Stimulated activated CD4-positive, alpha-beta T cell treated with anti-CD3 and anti-CD28 coated beads, Interleukin-2, amount 100 ng/mL, for 48 hours (primary cell): ENCODE measurements around the gene ALDOA.
A peak's percentile ranks its signal among the peaks of the same experiment; 100 is the strongest.
"Not testable (repeated sequence)": the region's sequence is repeated elsewhere in the genome, so short reads cannot be mapped to it uniquely, and the experiment has no call there.

ENCODE experiments used
- DNase-seq, 2 donors: peaks; one replicate each; pipeline ENCODE4 v3.0.0-alpha.2; 2020

The ALDOA gene

DNA sequence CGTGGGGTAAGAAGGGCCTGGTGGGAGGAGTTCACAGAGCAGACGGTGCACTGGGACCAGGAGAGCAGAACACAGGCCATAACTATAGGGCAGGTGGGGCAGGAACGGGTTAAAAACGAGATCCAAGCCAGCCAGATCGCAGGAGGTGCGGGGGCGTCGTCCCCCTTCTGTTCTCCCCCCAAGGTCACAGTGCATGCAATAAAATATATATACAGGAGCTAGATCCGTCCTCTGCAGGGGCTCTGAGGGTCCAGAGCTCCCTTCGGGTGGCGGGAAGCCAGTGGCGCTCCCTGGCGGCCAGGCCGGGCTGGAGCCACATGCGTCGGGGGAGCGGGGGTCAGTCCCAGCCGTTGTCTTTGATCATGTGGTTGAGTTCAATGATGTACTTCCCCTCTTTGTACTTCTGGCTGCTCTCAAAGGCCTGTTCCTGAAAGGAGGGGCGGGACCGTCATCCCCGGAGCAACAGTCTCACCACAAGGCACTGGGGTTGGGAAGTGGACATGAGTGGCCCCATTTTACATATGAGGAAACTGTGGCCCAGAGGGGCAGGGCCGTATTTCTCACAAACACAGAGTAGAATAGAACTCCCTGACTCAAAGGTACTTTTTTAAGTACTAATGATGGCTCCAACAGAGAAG, 26.9 kb downstream of the ALDOA start:
- peak; percentile 64 to 71 for DNase-seq

DNA sequence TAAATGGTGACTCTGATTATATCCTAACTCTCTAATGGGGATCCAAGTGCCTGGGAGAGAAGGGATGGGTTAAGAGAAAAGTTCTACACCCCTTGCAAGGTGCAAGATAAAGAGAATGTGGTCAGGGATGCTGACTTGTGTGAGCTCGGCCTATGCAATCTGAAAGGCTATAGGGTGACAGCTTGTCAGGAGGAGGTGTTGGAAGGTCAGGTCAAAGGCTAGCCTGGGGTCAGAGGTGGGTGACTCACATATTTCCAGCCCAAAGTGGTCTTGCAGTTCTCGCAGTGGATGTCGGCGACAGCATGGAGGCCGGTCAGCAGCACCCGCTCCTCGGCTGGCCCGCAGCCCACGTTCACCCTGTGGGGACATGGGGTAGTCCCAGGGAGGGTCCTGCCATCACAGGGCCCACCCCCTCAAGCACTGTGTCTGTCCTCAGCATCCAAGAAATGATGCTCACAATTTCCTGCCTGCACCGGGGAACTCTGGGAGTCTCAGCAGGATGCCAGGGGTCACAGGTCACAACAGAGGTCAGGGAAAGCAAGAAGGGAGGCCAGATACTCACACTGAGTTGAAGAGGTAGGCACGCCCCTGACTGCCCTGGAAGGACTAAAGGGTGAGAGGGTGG, 29.1 kb downstream of the ALDOA start:
- no peak for DNase-seq

DNA sequence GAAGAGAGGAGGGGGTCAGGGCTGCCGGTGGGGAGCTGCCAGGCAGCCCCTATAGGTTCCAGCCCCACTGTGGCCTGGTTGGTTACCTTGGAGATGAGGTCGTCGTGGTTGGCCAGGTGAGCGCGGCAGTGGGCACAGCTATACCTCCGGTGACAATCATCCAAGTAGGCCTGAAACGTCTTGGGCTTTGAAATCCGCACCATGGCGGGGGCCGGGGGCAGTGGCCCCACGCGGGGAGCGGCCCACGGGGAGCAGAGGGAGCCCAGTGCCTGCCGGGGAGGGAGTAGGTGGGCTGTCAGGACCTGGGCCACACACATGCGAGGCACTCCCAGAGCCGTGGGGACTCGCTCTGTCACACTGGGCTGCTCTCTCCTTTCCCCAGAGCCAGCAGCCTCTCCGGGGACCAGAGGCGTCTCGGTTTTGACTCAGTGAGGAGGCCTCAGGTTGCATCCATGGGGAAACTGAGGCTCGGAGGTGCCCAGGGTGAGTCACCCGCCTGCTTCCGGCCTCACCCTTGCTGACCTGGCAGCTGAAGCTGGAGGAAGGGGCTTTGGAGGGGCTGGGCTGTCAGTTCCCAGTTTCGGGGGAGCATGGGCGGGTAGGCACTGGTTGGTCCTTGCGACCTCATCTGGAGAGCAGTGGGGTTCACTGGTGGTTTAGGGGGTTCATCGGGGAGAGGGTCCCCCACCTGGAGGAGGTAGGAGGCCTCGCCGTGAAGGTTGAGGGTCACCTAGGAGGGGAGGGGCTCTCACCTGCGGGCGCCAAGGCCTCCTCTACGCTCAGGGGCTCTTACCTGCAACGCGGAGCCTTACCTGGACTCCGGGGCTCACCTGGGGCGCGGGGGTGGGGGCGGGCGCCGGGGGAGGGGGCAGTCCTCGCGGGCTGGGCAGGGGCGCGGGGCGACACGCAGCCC, 29.9 kb downstream of the ALDOA start:
- no peak for DNase-seq

DNA sequence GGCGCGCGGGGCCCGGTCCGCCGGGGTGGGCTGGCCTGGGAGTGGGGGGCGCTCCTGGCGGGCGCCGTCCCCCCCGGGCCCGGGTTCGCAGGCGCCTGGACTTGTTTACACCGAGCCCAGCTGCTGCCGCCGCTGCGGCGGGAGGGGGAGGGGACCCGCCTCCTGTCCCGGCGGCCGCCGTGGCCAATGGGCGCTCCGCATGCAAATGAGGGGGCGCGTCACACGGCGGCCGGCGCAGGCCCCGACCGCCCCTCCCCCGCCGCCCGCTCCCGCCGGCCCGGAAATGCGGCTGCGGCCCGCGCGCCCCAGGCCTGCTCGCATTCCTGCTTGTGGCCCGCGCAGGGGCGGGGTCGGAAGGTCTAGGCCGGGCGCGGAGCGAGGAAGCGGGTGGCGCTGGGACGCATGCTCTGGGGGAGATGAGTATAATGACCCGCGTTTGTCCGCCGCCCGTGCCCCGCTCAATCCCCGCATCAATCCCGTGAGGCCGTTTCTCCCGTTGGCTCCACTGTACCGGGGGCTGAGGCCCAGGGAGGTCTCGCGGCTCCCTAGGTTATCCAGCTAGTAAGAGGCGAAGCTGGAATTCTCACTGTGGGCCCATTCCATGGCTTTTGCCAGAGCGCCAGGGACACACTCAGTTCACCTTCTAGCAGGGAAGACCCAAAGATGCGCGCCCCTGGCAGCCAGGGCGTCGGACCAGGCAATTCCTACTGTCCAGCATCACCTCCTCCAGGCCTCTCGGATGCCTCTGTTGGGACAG, 30.7 kb downstream of the ALDOA start, which contains the start of gene YPEL3:
TSS of gene YPEL3 (minus strand) at position 109 of the 757 bp plus-strand sequence. CDS start 731 bp downstream, outside the sequence.
- DNase-seq: peak; percentile 80 to 82

DNA sequence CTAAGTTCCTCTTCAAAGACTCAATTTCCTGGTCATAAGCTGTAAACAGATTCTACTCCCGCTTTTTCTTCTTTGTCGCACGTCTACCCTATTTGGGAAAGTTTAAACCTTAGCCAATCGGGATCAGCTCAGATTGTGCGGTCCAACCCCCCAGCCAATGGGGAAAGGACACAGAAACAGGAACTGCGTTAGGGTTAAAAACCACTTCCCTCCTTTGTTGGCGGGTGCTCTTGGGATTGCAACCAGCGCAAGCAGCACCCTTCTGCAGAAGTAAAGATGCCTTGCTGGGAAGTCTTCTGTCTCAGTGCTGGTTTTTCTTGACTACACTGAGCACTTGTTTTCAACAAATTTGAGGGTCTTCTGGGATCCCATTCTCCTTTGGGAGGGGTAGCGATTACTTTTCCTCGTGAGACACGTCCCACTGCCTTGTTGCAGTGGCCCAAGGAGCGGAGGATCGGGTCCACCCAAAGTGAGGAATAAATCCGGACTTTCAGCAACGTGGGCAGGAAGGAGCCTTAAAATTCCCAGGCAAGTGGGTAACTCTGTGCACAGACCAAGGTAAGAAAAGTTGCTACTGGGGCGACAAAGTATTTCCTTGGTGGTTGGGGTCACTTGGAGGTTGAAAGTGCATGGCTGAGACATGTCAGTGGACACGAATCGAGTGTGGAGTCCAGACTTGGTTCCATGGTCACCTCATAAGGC, 31.5 kb downstream of the ALDOA start:
- no peak for DNase-seq

DNA sequence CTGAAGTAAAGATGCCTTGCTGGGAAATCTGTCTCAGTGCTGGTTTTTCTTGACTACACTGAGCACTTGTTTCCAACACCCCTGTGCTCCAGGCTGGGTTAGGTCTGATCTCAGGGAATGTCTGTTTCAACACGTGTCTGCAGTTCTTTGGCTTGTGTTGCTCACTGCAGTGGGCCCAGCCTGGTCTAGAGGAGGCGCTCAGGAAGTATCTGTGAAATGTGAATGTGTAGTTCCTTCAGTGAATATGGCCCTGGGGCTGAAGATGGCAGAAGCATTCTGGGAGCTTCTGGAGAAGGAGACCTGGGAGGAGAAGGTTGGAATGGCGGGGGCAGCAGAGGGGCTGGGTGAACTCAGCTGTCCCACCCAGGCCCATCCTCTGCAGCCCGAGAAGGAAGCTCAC, 38.5 kb downstream of the ALDOA start:
- no peak for DNase-seq

DNA sequence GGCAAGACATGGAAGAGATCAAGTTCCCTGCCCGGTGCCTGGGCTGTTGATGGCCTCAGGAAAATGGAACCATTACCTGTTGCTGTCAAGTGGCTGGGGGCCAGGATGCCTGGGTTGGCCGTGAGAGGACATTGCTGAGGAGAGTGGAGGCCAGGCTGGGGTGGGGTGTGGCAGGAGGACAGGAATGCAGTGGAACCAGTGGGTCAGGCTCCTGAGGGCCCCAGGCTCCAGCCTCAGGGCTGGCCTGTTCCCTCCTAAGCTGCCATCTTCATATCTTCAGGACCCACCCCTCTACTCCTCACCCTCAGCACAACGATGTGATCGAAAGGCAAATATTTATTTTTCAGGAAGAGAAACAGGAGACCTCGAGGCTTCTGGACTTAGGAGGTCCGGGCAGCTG, 38.9 kb downstream of the ALDOA start:
- no peak for DNase-seq

DNA sequence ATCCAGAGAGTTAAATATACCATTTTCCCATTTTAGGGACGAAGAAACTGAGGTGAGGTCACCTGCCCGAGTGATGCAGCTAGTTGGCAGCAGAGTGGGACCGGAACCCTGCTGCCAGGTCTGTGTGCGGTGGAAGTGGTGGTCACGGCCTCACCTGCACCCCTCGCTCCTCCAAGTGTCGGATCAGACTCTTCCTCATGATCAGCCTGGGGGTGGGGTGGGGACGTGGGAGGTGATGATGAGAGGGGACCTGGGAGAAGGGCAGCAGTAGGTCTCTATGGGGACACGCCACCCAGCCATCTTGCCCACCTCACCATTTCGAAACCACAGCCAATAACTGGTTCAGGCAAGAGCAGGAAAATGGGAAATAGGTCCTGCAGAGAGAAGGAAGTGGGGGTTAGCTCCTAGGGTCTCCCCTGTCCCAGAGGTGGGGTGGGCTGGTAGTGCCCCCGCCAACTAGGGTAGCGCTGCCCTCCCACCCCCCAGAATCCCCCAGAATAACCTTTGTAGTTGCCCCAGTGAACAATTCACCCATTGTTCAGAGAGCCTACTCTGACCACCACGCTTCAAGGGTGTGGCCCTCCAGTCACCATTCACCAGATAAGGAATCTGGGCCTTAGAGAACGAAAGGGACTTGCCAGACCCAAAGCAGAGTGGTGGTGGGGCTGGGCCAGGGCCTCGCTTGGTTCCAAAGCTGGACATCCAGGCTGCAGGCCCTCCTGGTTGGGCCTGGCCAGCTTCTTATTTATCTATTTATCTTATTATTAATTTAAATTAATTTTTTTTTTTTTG, 42.7 kb downstream of the ALDOA start:
- no peak for DNase-seq

DNA sequence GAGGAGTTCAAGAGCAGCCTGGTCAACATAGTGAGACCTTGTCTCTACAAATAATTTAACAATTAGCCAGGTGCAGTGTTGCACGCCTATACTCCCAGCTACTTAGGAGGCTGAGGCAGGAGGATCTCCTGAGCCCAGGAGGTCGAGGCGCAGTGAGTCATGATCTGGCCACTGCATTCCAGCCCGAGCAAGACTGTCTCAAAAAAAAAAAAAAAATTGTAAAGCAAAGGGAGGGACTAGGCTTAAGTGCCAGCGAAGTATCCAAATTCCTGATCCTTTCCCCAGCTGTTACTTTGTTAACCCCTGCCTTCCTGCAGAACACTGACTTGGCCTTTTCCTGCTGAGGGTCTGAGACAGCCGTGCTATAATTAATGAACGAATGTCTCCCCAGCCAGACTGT, 45.1 kb downstream of the ALDOA start:
- no peak for DNase-seq

DNA sequence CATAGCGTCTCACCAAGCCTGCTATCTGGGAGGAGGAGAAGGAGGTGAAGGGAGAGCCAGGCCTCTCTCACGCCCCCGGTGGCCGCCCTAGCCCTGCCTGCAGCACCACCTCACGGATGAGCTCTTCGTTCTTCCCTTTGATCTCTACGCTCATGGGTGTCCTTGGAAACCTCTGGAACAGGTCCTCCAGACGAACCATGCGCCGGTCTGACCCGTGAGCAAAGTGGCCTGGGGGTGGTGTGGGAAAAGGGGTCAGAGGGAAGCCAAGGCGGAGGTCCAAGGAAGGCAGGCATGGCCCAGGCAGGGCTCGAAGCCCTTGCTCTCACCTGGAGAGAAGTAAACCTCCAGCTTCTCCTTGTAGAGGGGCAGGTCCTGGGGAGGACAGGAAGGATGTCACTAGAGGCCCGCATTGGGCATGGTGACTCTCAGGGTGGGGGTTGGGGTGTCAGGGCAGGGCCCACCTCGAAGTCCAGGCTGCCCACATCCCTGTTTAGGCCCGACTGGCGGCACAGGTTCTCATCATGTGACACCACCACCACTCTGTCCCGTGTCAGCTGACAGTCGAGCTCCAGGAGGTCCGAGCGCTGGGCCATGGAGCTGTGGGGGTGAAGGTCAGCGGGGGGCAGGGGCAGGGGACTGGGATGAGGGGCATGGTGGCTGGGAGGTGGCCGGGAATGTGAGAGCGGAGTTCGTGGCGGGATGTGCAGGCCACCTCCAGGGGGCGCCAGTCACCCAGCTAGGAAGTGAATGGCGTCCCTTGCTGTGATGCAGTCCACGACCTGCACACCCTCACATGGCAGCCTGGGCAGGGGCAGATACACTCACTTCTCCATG, 46.9 kb downstream of the ALDOA start:
- peak; percentile 74 for DNase-seq

DNA sequence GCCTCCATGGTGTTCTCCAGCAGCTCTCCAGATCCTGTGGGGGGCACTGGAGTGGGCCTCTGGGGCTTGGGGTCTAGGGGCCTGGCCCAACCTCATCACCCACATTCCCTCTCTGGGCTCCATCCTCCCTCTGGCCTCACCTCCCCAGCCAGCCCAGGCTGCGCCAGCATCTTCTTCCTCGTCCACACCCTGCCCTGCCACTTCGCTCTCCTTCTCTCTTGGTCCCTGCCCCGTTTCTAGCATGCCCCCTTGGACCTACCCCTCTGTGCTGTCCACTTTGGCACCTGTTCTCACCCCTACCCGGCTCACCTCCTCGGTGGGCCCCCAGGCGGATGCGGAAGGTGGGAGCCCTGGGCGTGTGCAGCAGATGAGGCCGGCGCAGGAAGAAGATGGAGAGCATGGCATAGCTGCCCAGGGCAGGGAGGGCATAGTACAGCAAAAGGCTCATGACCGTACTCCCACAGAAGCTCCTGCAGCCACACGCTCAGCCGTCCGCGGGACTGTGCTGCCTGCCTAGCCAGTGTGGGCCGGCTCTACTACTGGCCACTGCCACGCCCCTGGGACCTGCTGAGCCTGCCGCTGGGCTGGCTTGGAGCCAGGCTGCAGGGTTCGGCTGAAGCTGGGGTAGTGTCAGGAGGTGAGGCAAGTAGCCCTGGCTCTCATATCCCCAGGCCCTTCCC, 47.6 kb downstream of the ALDOA start, which contains the start of gene GDPD3:
TSS of gene GDPD3 (minus strand) at position 507 of the 680 bp plus-strand sequence. CDS start at position 448, 59 bp downstream.
- DNase-seq: no peak

DNA sequence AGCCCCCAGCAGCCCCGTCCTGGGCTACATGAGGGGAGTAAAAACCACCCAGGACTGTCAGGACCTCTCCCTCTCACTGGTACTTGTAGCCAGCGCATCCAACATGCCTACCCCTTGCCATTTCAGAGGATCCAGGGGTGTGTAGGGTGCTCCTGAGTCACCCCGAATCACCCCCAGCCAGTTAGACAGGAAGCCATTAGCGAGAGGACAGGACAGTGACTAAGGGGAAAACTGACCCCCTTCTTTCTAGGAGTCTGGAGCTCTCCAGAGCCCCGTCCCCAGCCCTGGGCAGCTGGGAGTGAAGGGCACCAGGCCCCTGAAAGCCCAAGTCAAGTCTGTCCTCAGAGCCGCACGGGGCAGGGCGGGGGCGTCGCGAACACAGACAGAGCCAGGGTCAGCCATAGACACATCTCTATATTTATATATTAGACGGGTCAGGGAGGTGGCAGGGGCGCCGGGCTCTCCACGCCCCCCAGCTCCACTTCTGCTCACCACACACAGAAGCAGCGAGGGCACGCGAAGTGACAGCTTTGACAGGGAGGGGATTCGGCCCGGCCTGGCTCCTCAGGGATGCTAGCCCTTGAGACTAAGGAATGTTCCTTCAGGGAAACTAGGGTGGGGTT, 48.3 kb downstream of the ALDOA start:
- no peak for DNase-seq

DNA sequence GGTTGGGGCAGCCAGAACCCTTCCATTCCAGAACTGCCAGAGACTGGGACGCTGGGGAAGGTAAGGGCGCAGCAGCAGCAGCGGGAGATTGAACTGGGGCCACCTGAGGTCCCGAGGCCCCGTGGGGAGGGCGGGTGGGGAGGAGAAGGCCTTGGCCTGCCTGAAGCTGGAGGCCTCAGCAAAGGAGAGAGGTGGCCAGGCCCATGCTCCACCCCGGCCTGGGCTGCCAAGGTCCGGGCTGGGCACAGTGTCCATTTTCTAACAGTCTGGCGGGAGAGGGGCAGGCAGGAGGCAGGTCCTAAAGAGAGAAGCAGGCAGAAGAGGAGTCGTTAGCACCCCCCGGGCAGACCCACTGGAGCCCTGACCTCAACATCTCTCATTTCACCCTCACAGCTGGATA, 48.9 kb downstream of the ALDOA start:
- DNase-seq: no peak

DNA sequence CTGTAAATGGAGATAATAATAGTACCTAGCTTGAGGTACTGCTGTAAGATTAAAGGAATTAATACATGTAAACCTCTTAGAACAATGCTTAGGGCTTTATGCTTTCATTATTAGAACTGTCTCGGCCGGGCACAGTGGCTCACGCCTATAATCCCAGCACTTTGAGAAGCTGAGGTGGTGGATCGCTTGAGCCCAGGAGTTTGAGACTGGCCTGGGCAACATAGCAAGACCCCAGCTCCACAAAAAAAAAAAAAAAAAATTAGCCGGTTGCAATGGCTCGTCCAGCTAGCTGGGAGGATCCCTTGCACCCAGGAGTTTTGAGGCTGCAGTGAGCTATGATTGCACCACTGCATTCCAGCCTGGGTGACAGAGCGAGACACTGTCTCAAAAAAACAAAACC, 49.3 kb downstream of the ALDOA start:
- DNase-seq: not testable (repeated sequence)

DNA sequence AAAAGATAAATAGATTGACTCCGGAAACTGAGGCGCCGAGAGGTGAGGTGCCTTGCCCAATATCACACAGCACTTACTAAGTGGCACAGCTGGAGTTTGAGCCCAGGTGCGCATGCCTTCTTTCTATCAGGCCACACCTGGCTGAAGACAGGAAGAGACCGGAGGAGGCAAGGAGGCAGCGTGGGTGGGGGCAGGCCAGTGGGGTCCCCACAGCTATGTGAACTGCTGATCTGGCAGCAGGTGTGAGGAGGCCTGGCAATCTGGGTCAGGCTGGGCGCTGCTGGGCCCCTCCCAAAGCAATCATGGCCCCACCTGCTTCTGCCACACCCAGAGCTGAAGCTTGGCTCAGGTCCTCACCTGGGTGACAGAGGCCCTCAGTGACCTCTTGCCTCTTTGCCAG, 49.7 kb downstream of the ALDOA start:
- DNase-seq: no peak

DNA sequence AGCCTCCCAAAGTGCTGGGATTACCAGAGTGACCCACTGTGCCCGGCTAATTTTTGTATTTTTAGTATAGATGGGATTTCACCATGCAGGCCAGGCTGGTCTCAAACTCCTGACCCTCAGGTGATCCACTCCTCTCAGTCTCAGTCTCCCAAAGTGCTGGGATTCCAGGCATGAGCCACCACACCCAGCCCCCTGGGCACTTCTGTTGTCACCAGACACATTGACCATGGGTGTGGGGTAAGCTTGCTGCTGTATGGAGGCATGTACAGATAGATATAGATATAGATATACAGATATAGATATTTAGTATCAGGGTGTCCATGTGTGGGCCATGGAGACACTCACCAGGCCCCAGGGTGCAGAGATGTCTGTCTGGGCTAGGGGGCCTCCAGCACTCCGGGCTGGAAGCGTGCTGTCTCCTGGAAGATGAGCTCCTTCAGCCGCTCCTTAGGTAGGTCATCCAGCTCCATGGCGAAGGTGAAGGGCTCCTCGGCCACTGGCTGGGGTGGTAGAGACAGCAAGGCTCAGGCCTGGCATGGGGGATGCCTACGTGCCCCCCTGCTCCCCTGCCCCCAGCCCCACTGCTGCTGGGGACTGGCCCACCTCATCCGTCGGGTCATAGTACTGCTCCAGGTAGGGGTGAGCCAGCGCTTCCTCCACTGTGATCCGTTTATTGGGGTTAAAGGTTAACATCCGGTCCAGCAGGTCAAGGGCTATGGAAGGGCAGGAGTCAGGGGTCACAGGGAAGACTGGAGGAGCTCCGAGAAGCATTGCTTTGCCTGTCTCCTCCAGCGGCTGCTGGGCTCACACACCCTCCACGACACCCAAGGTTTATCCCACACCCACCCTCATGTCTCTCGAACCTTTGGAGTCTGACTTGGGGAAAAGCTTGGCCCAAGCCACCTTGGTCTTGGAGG, 51.0 kb downstream of the ALDOA start:
- DNase-seq: no peak

DNA sequence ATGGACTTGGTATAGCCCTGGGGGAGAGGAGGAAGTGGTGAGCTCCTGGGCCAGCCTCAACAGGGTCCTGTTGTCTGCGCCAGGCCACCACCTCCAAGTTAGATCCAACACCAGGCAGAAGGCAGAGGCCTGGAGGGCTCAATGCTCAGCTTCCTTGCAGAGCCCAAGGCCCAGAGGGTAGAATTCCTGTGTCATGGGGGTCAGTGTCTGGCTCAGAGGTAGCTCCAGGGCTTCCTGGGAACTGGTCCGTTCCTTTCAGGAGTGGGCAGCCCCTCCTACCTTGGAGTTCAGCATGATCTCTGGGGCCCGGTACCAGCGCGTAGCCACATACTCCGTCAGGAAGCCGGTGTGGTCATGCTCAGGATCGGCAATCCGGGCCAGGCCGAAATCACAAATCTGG, 52.2 kb downstream of the ALDOA start:
- no peak for DNase-seq

DNA sequence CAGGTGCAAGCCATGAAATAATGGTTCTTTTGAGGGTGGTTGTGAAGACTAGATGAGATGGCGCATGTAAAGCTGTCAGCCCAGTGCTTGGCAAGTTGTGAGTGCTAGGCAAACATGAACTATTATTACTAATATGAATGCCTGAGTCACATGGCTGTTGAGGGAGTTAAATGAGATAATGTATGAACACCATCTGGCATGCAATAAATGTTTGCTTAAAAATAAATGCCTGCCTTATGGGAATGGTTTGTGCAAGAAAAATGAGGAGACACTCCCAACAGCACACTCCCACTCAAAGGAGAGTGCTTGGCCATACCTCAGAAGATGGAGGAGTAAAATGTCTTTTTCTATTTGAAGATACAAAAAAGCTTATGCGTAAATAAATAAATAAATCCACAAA, 53.9 kb downstream of the ALDOA start:
- no peak for DNase-seq
